HK-2 (cell line): Measurements from ENCODE around the gene TERT.
"Not testable (repeated sequence)": the region's sequence is repeated elsewhere in the genome, so short reads cannot be mapped to it uniquely, and the experiment has no call there.

ENCODE experiments used
- DNase-seq: peaks from one replicate; pipeline ENCODE4 v3.0.0-alpha.2; 2018; ENCODE audit not compliant: unreplicated experiment

Gene TERT

GRCh38 chr5:1294206-1294834 lies 548 bp downstream of the TERT start:
- DNase-seq, result no peak

- no peak for DNase-seq
Observed at GRCh38 chr5:1293416-1294205, 1.3 kb downstream of the TERT start.

GRCh38 chr5:1292846-1293415 lies 1.9 kb downstream of the TERT start:
- no peak for DNase-seq

- DNase-seq, result no peak
Observed at GRCh38 chr5:1292139-1292538, 2.7 kb downstream of the TERT start.

GRCh38 chr5:1291611-1292080 lies 3.2 kb downstream of the TERT start:
- no peak for DNase-seq

- not testable (repeated sequence) for DNase-seq
Observed at GRCh38 chr5:1290956-1291355, 3.9 kb downstream of the TERT start.

GRCh38 chr5:1289559-1289958 lies 5.3 kb downstream of the TERT start:
- DNase-seq, result not testable (repeated sequence)

GRCh38 chr5:1288439-1289335 lies 6.2 kb downstream of the TERT start:
- no peak for DNase-seq

- DNase-seq, result no peak
Observed at GRCh38 chr5:1285883-1286291, 9.0 kb downstream of the TERT start.

GRCh38 chr5:1285141-1285540 lies 9.7 kb downstream of the TERT start:
- DNase-seq, result no peak

GRCh38 chr5:1284336-1284970 lies 10.4 kb downstream of the TERT start:
- not testable (repeated sequence) for DNase-seq

GRCh38 chr5:1283729-1284041 lies 11.2 kb downstream of the TERT start:
- not testable (repeated sequence) for DNase-seq

GRCh38 chr5:1282993-1283728 lies 11.7 kb downstream of the TERT start:
- DNase-seq, result not testable (repeated sequence)

- no peak for DNase-seq
Observed at GRCh38 chr5:1282131-1282992, 12.5 kb downstream of the TERT start.

- DNase-seq, result no peak
Observed at GRCh38 chr5:1281038-1281882, 13.6 kb downstream of the TERT start.

- DNase-seq, result no peak
Observed at GRCh38 chr5:1280177-1281037, 14.5 kb downstream of the TERT start.

- DNase-seq, result no peak
Observed at GRCh38 chr5:1279443-1280151, 15.3 kb downstream of the TERT start.
